ENCODE measurements around the gene ZBTB16.
A peak's percentile ranks its signal among the peaks of the same experiment; 100 is the strongest.

ZBTB16 gene

DNA sequence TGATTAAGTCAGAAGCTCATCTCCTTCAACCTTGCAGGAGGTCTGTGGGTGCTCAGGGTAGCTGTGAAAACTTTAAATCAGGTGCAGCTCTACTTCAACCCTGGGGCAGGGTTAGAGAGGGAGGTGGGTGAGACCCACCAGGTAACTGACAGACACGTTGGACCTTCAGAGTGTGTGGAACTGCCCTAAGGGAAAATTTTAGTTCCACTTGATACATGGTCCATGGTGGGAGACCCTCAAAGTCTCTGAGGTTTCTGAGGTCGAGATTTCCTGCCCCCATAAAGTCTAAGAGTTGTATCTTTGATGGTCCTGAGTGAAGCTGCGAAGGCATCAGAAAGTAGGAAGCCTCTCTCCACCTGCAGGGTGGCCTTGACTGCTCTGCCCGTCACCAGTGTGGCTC lies 212.8 kb downstream of the ZBTB16 start:
- Histone ChIP-seq H3K4me3 (no peak overlapping the region), H3K27ac (no peak overlapping the region)
- DNase-seq (ENCODE audit: low spot score) = peak; percentile 29
- TF ChIP-seq, protein P1, sequence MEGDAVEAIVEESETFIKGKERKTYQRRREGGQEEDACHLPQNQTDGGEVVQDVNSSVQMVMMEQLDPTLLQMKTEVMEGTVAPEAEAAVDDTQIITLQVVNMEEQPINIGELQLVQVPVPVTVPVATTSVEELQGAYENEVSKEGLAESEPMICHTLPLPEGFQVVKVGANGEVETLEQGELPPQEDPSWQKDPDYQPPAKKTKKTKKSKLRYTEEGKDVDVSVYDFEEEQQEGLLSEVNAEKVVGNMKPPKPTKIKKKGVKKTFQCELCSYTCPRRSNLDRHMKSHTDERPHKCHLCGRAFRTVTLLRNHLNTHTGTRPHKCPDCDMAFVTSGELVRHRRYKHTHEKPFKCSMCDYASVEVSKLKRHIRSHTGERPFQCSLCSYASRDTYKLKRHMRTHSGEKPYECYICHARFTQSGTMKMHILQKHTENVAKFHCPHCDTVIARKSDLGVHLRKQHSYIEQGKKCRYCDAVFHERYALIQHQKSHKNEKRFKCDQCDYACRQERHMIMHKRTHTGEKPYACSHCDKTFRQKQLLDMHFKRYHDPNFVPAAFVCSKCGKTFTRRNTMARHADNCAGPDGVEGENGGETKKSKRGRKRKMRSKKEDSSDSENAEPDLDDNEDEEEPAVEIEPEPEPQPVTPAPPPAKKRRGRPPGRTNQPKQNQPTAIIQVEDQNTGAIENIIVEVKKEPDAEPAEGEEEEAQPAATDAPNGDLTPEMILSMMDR (IDR thresholded peaks at IDR 0.05) = no peak

DNA sequence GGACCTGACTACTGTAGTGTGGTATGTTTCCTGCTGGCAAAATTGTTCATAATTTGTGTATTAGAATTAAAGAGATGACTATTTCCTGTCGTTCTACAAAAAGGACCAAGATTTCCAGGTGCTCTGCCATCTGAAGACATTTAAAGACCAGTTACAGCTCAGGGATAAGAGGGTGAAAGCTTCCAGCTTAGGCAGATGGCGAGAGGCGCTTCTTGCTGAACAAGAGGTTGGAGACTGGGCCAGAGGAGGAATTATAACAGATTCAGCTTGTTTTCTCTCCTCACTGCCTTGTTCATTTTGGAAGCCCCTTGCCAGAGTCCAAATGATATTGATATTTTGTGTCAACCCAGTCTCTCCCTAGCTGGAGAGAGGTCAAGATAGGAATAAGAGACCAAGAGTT lies 213.6 kb downstream of the ZBTB16 start:
- peak; percentile 29 for DNase-seq (ENCODE audit: low spot score)
- TF ChIP-seq, protein P1 (IDR thresholded peaks at IDR 0.05) = no peak
- H3K27ac ChIP-seq = no peak overlapping the region

DNA sequence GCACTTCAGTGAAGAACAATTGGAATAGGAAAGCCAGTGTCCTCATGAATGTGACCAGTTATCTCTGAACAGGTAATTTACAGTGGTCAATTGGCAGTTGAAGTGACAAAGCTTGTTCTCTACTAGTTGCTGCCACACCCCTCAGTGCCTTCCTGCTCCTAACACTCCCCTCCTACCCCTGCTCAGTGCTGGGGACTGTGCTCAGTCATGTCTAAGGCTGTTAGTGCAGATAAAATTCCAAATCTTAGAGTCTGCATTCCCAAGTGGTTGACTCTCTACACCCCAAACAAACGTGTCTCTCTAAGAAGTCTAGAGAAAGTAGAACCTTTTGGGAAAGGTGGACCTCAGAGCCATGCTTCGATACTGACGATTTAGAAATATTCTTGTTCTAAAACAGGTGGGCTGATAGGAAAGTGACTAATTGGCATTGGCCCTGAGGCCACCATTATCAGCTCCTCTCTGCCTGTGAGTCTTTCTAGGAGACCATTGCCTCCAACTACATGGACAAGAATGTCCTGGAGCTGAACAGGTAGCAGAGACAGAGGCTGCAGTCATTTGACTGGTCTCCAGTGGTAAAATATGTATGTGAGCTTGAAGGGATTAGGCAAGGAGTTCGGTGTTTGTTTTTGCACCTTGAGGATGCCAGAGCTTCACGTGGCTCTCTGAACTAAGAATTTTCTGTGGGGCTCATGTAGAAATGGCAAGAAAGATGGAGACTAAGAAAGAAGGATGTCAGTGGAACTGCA lies 214.6 kb downstream of the ZBTB16 start:
- TF ChIP-seq, protein P1 (IDR thresholded peaks at IDR 0.05) = no peak
- H3K4me3 ChIP-seq = no peak overlapping the region
- peak; percentile 53 for DNase-seq (ENCODE audit: low spot score)
- H3K27ac ChIP-seq = peak overlapping the region in 1 of 2 donors; percentile 9

More for the DNA sequence above, 213.6 kb downstream of the ZBTB16 start:
- no peak overlapping the region for H3K4me3 ChIP-seq

DNA sequence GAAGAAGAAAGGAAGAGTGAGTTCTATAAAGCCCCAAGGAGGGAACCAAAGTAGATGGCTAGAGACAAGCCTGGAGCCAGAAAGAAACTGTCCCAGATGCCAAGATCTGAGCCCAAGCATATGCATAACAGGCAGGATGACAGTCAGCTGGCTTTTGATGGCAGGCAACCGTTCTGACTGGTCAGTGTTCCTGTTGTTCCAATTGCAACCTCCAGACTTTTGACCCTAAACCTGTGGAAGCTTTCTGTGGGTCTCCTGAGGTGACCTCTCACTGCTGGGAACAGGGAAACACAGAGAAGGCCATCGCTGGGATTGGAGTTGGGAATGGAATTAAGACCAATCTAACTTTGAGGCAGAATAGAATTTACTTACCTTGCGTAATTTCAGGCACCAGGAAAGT lies 215.1 kb downstream of the ZBTB16 start:
- TF ChIP-seq, protein P1 (IDR thresholded peaks at IDR 0.05) = no peak
- no peak overlapping the region for H3K4me3 ChIP-seq
- H3K27ac ChIP-seq = peak overlapping the region in 1 of 2 donors; percentile 54
- DNase-seq (ENCODE audit: low spot score) = peak; percentile 17

DNA sequence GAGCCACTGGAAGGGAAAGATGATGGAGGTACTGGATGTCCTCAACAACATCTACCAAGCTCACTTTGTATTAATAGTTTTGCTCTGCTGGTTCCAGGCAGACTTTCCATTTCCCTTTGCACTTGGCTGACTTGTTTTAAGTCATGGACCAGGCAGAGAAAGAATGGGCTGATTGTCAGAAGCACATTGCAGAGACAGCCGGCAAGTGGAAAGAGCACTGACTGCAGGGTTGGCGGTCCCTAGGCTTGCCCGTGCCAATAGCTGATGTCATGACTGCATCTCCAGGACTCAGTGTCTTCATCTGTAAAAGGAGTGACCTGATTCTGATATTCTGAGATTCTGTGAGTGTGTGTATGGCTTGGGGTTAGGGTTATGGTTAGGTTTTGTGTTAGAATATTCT lies 215.8 kb downstream of the ZBTB16 start:
- peak; percentile 71 for DNase-seq (ENCODE audit: low spot score)
- Histone ChIP-seq H3K27ac (peak overlapping the region in 1 of 2 donors; percentile 54), H3K4me3 (no peak overlapping the region)
- TF ChIP-seq, protein P1 (IDR thresholded peaks at IDR 0.05) = no peak

DNA sequence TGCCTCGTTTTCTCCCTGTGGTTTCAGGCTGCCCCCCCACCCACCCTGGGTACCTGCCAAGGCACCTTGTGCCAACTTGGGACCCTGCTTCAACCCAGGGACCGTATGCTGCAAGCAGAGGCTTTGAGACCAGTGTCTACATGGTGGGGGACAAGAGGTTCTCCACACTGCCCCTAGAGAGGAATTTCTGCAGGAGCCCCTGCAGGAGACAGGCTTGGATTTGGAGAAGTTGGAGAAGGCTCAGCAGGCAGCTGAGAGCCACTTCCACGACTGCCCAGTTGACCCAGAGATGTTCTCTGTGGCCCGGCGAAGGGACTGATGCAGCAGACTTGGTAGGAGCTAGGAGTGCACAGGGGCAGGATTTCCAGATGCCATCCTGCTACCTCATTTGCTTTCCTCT lies 216.6 kb downstream of the ZBTB16 start:
- peak overlapping the region in 1 of 2 donors; percentile 49 for H3K27ac ChIP-seq
- no peak overlapping the region for H3K4me3 ChIP-seq
- TF ChIP-seq, protein P1 (IDR thresholded peaks at IDR 0.05) = no peak
- DNase-seq (ENCODE audit: low spot score) = peak; percentile 68
